VCaP (cell line): ENCODE data around the gene CADPS.

Experiments used
- H3K27ac ChIP-seq: fragments of 450-650 bp; 2 replicates; pipeline ENCODE4 v1.5.1; 2017
- TF ChIP-seq, protein P1 (sequence below): fragments of 450-650 bp; conservative IDR thresholded peaks from 2 replicates; pipeline ENCODE4 v1.5.1; 2017; ENCODE audit warnings: mild to moderate bottlenecking, moderate library complexity

CADPS gene

DNA sequence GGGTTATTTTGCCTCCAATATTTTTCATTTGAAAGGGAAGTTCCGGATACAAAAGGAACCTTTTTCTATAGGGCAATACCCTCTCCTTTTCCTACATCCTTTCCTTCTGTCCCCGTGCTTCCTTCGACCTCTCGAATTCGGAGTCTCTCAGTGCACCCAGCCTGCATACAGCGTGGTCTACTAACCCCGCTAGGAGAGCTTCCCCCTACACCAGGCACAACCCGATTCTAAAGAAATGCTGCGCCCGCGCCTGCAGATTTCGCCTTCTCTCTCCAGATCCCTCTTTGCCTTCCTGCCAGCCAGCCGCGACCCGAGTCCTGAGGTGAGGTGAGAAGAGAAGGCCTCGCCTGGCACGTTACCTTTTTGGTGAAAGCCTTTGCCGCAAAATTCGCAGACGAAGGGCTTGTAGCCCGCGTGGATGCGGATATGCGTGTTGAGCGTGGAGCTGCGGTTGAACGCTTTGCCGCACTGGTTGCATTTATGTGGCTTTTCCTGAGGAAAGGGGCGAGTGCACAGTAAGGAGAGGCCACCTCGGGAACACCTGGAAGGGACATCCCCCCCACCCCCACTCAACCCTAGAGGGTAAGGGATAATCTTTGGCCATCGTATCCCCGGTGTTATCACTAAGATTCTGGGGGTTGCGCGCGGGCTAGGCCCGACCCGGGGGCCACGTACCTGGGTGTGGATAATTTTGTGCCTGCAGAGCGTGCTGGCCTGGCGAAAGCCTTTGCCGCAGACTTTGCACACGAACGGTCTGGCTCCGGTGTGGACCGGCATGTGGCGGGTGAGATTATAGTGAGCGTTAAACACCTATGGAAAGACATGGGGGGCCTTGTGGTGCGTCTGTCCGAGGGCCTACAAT is 504.1 kb downstream of the CADPS start:
- TF ChIP-seq, protein P1, sequence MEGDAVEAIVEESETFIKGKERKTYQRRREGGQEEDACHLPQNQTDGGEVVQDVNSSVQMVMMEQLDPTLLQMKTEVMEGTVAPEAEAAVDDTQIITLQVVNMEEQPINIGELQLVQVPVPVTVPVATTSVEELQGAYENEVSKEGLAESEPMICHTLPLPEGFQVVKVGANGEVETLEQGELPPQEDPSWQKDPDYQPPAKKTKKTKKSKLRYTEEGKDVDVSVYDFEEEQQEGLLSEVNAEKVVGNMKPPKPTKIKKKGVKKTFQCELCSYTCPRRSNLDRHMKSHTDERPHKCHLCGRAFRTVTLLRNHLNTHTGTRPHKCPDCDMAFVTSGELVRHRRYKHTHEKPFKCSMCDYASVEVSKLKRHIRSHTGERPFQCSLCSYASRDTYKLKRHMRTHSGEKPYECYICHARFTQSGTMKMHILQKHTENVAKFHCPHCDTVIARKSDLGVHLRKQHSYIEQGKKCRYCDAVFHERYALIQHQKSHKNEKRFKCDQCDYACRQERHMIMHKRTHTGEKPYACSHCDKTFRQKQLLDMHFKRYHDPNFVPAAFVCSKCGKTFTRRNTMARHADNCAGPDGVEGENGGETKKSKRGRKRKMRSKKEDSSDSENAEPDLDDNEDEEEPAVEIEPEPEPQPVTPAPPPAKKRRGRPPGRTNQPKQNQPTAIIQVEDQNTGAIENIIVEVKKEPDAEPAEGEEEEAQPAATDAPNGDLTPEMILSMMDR, result no peak
- H3K27ac ChIP-seq, result no peak overlapping the region

DNA sequence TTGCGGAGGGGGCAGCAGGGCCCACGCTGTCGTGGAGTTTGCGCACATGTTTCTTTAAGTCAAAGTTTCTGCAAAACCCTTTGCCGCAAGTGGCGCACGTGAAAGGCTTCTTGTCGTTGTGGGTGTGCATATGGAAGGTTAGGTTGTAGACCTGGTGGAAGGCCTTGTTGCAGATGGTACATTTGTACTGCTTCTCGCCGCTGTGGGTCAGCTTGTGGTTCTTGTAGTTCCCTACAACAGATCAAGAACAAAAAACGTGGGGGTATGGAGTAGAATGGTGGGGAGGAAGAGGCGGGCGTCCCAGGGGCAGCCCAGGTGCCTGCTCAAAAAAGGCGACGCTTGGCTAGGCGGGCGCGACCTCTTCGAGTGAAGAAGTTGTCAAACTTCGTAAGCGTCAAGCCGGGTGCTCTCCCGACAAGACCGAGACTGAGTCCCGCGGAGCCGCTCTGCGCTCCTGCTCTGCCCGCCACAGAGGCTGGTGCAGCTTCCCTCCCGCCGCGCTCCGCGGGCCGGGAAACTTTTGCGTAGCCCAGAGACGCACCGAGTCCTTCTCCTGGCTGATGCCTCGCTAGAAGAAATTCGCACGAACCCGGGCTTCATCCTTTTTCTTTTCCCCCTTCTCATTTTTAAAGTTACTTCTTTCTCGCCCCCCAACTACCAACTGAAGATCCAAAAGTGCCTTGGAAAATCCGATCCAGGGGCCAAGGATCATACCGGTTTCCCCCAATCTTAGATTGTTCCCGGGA is 504.9 kb downstream of the CADPS start:
- H3K27ac ChIP-seq, result no peak overlapping the region
- TF ChIP-seq, protein P1, result no peak

DNA sequence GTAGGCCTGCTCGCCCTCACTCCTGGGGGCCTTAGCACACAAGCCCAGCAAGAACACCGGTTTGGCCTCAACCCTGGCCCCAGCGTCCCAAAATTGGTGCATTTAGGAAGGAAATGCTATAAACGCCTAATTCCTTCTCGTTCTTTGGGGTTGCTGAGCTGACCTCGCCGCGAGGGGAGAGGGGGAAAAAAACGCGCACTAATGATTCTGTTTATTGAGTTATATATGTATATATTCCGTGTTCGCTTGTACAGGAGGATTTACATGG is 505.8 kb downstream of the CADPS start:
- TF ChIP-seq, protein P1, result no peak
- no peak overlapping the region for H3K27ac ChIP-seq

DNA sequence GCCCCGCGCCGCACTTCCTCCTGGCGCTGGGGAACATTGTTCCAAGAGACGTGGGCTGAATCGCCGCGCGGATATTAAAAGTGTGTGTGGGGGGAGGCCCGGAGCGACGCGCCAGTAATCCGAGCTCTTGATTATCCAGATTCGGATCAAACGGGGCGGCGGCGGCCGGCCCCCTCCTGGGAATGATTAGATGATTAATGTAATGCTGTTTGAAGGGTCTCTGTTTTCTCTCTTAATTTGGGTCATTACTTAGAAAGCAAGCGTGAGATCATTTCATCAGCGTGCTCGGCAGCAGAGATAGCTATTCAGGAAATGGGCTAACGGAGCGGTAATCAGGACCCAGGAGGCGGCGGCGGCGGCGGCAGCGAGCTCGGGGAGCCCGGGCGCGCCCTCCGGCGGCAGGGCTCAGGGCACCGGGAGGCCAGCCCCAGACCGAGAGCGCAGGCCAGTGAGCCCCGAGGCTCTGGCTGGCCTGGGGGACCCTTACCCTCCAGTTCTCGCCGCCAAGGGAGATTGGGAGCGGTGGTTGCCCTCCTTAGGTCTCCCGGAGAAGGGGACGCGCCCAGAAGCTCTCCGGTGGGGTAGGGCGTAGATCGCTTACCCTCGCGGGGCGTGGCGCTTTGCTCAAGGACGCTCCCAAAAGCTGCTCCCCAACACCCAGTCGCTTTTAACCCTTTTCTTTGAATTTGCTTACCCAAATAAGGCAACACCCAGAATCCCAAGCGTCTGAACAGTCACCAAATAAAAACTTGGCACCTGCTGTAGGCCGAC is 506.3 kb downstream of the CADPS start:
- TF ChIP-seq, protein P1, result no peak
- no peak overlapping the region for H3K27ac ChIP-seq

DNA sequence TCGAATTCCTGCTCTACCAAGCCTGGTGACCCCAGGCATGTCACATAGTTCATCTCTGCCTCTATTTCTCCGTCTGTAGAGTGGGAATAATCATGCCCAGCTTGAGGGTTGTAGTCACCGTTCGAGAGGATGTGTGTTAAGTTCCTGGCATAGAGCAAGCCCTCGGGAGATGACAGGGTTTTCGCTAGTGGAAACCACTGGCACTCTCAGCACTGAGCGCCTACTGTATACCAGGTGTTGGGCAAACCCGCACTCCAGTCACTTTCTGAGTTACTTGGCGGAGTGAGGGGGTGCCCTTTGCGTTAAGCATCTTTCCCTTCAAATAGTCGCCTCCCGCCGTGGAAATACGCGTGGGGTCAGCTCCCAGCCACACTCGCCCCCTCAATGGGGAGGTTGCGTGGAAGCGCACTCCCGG is 506.9 kb downstream of the CADPS start:
- TF ChIP-seq, protein P1, result no peak
- H3K27ac ChIP-seq, result no peak overlapping the region

DNA sequence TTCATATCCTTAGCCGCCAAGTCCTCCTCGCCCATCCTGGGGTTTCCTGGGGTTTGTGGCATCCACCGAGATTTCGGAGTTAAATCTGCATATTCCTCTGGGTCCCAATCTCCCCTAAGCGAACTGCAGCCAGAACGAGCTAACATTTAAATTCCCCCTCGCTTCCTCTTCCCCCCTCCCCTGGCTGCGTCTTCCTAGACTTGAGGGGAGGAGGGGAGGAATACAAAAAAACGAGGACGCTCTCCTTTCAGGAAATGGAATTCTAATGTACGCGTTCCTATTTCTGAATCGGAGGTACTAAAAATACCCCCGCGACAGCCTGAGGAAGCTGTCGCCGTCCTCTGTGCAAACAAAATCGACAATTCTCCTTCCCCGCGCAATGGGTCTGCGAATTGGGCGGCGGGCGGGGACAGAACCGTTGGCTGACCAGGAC is 507.4 kb downstream of the CADPS start:
- TF ChIP-seq, protein P1, result no peak
- H3K27ac ChIP-seq, result no peak overlapping the region

DNA sequence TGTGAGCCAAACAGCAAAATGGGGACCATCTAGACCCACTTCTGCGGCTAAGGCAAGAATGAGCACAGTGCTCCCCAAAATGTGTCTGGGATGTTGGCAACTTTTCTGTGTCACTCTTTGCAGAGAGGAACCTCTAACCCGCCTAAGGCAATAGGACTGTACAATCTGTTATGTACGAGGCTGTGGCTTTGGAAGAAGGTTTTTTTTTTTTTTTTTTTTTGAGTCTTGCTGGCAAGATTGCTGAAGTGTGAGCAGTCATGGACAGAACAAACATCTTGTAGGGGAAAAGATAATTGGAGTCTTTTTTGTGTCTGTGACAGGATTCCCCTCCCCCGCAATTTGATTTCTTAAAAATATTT is 509.1 kb downstream of the CADPS start:
- H3K27ac ChIP-seq, result no peak overlapping the region
- TF ChIP-seq, protein P1, result no peak
